Measurements from ENCODE around the gene DNAAF5.

DNA sequence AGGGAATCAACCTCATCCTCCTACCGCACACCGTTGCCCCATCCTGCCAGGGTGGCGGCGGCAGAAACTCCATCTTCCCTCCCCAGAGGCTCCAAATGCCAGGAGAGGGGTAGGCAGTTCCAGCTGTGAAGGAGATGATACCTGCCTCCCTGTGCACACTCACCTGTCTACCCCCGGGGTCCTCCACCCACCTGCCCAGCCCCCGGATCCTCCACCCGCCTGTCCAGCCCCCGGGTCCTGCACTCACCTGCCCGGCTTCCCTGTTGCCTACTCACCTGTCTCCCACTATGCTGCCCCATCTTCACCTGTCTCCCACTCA is 13.4 kb upstream of the DNAAF5 start:
- TF ChIP-seq POLR2A (IDR thresholded peaks at IDR 0.05; ENCODE audit: low read depth, low read length) (no peak), TAF1 (IDR thresholded peaks at IDR 0.05; ENCODE audit: low read depth, low read length) (no peak)
